ENCODE results near the gene RAB3B. TPM values are rescaled to one million over a fixed set of nuclear protein-coding genes. Genes with fewer than 3 reads are reported as not detected.

The RAB3B gene
- total RNA-seq, 1 donor from 2014 or later, result not detected

- intact Hi-C loops (cut with DNase I), result loop anchor here (2.0 kb wide), 1 partner anchor 105 kb away; no protein-coding TSS in a partner anchor
- H3K27me3 ChIP-seq, result no peaks in the 10 kb centered on the region
- no peaks in the 10 kb centered on the region for H3K9me3 ChIP-seq
- DNase-seq (ENCODE audit: low spot score in 2 of 2), result no peak
- H3K36me3 ChIP-seq, result no peaks in the 10 kb centered on the region
- H3K4me1 ChIP-seq, result peaks cover 0 to 3% of the 10 kb centered on the region in 2 donors
- H3K27ac ChIP-seq, result no peak overlapping the region
- H3K4me3 ChIP-seq, result no peak overlapping the region
- TF ChIP-seq, protein P1, sequence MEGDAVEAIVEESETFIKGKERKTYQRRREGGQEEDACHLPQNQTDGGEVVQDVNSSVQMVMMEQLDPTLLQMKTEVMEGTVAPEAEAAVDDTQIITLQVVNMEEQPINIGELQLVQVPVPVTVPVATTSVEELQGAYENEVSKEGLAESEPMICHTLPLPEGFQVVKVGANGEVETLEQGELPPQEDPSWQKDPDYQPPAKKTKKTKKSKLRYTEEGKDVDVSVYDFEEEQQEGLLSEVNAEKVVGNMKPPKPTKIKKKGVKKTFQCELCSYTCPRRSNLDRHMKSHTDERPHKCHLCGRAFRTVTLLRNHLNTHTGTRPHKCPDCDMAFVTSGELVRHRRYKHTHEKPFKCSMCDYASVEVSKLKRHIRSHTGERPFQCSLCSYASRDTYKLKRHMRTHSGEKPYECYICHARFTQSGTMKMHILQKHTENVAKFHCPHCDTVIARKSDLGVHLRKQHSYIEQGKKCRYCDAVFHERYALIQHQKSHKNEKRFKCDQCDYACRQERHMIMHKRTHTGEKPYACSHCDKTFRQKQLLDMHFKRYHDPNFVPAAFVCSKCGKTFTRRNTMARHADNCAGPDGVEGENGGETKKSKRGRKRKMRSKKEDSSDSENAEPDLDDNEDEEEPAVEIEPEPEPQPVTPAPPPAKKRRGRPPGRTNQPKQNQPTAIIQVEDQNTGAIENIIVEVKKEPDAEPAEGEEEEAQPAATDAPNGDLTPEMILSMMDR (IDR thresholded peaks at IDR 0.05), result peak; percentile 68 to 84 (median 82)
Observed at GRCh38 chr1:52002038-52002917, 11.8 kb upstream of the RAB3B start.

- Histone ChIP-seq H3K4me1 (no peaks in the 10 kb centered on the region), H3K9me3 (no peaks in the 10 kb centered on the region)
- intact Hi-C loops (cut with DNase I), result no loop called here
Observed at GRCh38 chr1:51998701-51999100, 8.2 kb upstream of the RAB3B start.

DNA sequence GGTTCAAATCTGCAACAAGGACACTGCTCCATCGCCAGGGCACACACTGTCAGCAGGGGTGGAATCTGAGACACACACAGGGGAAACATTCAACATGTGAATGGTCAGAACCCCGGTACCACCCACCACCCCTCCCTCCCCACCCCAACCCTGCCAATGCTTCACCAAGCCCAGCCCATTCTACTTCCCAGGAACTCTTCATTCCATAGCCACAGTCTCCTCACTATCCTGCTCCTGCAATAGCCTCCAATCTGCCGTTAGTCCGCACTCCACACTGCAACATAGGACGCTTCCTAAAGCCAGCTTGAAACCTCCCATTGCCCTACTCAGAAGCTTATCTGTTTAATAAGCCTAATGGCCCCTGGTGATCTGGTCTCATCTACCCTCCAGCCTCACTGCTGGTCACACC is 7.5 kb upstream of the RAB3B start:
- intact Hi-C loops (cut with DNase I), result no loop called here
- TF ChIP-seq, protein P1 (IDR thresholded peaks at IDR 0.05), result no peak
- H3K4me1 ChIP-seq, result no peaks in the 10 kb centered on the region
- DNase-seq (ENCODE audit: low spot score in 2 of 2), result no peak
- no peaks in the 10 kb centered on the region for H3K36me3 ChIP-seq
- no peaks in the 10 kb centered on the region for H3K27me3 ChIP-seq
- H3K4me3 ChIP-seq, result no peak overlapping the region
- no peak overlapping the region for H3K27ac ChIP-seq
- no peaks in the 10 kb centered on the region for H3K9me3 ChIP-seq

More at GRCh38 chr1:51998701-51999100, 8.2 kb upstream of the RAB3B start:
- no peaks in the 10 kb centered on the region for H3K27me3 ChIP-seq
- TF ChIP-seq, protein P1 (IDR thresholded peaks at IDR 0.05), result no peak
- DNase-seq (ENCODE audit: low spot score in 2 of 2), result no peak
- no peak overlapping the region for H3K4me3 ChIP-seq
- no peak overlapping the region for H3K27ac ChIP-seq
- H3K36me3 ChIP-seq, result no peaks in the 10 kb centered on the region

DNA sequence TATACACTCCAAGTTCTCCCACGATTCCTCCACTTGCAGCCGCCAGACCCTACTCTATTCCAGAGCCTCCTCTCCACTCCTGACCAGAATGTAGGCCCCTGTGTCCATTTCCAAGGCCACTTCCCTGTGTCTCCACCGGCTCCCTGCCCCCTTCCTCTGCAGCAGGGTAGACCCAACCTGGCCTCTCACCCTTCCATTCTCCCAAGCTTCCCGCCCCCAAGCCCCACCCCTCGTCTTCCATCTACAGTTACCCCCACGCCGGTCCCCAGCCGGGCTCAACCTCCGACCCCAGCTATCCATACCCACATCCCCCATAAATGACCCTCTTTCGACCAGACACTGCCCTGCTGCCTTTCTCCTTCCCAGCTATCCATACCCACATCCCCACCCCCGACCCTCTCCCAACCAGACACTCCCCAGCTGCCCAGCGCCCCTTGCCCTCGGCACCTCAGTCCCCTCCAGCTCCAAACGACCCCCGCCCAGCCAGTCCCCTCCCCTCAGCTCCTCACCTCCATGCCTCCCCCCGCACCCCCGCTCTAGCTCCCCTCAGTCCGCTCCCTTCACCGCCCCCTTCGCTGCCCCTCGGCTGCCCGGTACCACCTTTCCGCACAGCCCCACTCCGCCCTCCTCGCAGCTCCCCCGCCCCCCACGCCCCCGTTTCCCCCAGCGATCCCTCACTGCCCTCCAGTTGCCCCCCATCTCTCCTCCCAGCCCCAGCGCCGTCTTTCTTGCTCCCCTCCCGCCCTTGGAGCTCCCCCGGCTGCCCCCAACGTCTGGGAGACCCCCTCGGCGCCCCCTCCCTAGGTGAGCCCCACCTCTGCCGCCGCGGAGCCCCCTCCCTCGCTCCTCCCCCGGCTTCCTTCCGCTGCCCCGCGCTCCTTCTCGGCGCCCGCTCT is 670 bp downstream of the RAB3B start:
- intact Hi-C loops (cut with DNase I), result no loop called here
- Histone ChIP-seq H3K36me3 (no peaks in the 10 kb centered on the region), H3K4me1 (no peaks in the 10 kb centered on the region), H3K9me3 (no peaks in the 10 kb centered on the region), H3K27ac (no peak overlapping the region), H3K27me3 (no peaks in the 10 kb centered on the region), H3K4me3 (peak overlapping the region; percentile 52 to 64)
- DNase-seq (ENCODE audit: low spot score in 2 of 2), result no peak
- TF ChIP-seq, protein P1 (IDR thresholded peaks at IDR 0.05), result no peak

GRCh38 chr1:51988254-51988653 is 2.2 kb downstream of the RAB3B start:
- no peaks in the 10 kb centered on the region for H3K4me1 ChIP-seq
- intact Hi-C loops (cut with DNase I), result no loop called here
- no peak overlapping the region for H3K27ac ChIP-seq
- no peaks in the 10 kb centered on the region for H3K9me3 ChIP-seq
- no peaks in the 10 kb centered on the region for H3K36me3 ChIP-seq
- TF ChIP-seq, protein P1 (IDR thresholded peaks at IDR 0.05), result no peak
- H3K27me3 ChIP-seq, result no peaks in the 10 kb centered on the region
- DNase-seq (ENCODE audit: low spot score in 2 of 2), result no peak
- no peak overlapping the region for H3K4me3 ChIP-seq
